HL-60 (cell line): ENCODE data around the gene TCF3.

Source experiments
- GABPA ChIP-seq: IDR thresholded peaks from 2 replicates; pipeline ENCODE4 v1.6.1; 2012; ENCODE audit warnings: low read depth
- TF ChIP-seq, protein P1 (sequence below): IDR thresholded peaks from one replicate; pipeline ENCODE4 v1.5.1; 2011; ENCODE audit warnings: low read length, control low read depth, inconsistent platforms; ENCODE audit not compliant: insufficient read depth

GRCh38 chr19:1576242-1577089 is 75.9 kb downstream of the TCF3 start:
- TF ChIP-seq, protein P1, sequence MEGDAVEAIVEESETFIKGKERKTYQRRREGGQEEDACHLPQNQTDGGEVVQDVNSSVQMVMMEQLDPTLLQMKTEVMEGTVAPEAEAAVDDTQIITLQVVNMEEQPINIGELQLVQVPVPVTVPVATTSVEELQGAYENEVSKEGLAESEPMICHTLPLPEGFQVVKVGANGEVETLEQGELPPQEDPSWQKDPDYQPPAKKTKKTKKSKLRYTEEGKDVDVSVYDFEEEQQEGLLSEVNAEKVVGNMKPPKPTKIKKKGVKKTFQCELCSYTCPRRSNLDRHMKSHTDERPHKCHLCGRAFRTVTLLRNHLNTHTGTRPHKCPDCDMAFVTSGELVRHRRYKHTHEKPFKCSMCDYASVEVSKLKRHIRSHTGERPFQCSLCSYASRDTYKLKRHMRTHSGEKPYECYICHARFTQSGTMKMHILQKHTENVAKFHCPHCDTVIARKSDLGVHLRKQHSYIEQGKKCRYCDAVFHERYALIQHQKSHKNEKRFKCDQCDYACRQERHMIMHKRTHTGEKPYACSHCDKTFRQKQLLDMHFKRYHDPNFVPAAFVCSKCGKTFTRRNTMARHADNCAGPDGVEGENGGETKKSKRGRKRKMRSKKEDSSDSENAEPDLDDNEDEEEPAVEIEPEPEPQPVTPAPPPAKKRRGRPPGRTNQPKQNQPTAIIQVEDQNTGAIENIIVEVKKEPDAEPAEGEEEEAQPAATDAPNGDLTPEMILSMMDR = no peak
- no peak for TF ChIP-seq GABPA
